Measurements from ENCODE around the gene TBC1D19. TPM values are rescaled to one million over a fixed set of nuclear protein-coding genes. Genes with fewer than 3 reads are reported as not detected.

Gene TBC1D19
- total RNA-seq, 4 donors from 2014 or later, result 25.0 to 31.8 (median 31.4) TPM

- no peak overlapping the region for H3K4me3 ChIP-seq (replicated peaks in 1 of 3)
- intact Hi-C loops (cut with DNase I), result no loop called here
- peaks cover 0 to 2% of the 10 kb centered on the region in 2 donors for H3K36me3 ChIP-seq
- no peaks in the 10 kb centered on the region for H3K9me3 ChIP-seq
- H3K27ac ChIP-seq, result no peak overlapping the region
- WGBS, 2 donors, result 88 to 91% methylated on average over 5 of the region's 5 CpGs
- no peak for DNase-seq
- H3K27me3 ChIP-seq, result no peaks in the 10 kb centered on the region
- peaks cover 3 to 4% of the 10 kb centered on the region in 2 donors for H3K4me1 ChIP-seq
- no peak for TF ChIP-seq CTCF (IDR thresholded peaks at IDR 0.05)
- TF ChIP-seq POLR2A (IDR thresholded peaks at IDR 0.05), result no peak
Measured at GRCh38 chr4:26746802-26747213, 162.9 kb downstream of the TBC1D19 start.

GRCh38 chr4:26748811-26749210 lies 164.9 kb downstream of the TBC1D19 start:
- Histone ChIP-seq H3K9me3 (no peaks in the 10 kb centered on the region), H3K36me3 (peaks cover 0 to 3% of the 10 kb centered on the region in 2 donors), H3K27ac (no peak overlapping the region), H3K4me3 (replicated peaks in 1 of 3) (no peak overlapping the region), H3K27me3 (no peaks in the 10 kb centered on the region), H3K4me1 (peaks cover 6 to 7% of the 10 kb centered on the region in 2 donors)
- TF ChIP-seq CTCF (IDR thresholded peaks at IDR 0.05) (no peak), POLR2A (IDR thresholded peaks at IDR 0.05) (no peak)
- intact Hi-C loops (cut with DNase I), result no loop called here
- DNase-seq, result no peak

- H3K4me3 ChIP-seq (replicated peaks in 1 of 3), result no peak overlapping the region
- H3K36me3 ChIP-seq, result peaks cover 0 to 3% of the 10 kb centered on the region in 2 donors
- H3K27ac ChIP-seq, result no peak overlapping the region
- TF ChIP-seq POLR2A (IDR thresholded peaks at IDR 0.05) (no peak), CTCF (IDR thresholded peaks at IDR 0.05) (no peak)
- no peaks in the 10 kb centered on the region for H3K9me3 ChIP-seq
- 87 to 93% methylated on average over 2 of the region's 2 CpGs for WGBS, 2 donors
- intact Hi-C loops (cut with DNase I), result no loop called here
- no peaks in the 10 kb centered on the region for H3K27me3 ChIP-seq
- peaks cover 6 to 7% of the 10 kb centered on the region in 2 donors for H3K4me1 ChIP-seq
- no peak for DNase-seq
Measured at GRCh38 chr4:26749867-26750266, 166.0 kb downstream of the TBC1D19 start.

- Histone ChIP-seq H3K27me3 (no peaks in the 10 kb centered on the region), H3K27ac (no peak overlapping the region), H3K9me3 (no peaks in the 10 kb centered on the region), H3K36me3 (peaks cover 0 to 3% of the 10 kb centered on the region in 2 donors), H3K4me3 (replicated peaks in 1 of 3) (no peak overlapping the region), H3K4me1 (peaks cover 6 to 7% of the 10 kb centered on the region in 2 donors)
- intact Hi-C loops (cut with DNase I), result no loop called here
- no peak for DNase-seq
- TF ChIP-seq POLR2A (IDR thresholded peaks at IDR 0.05) (no peak), CTCF (IDR thresholded peaks at IDR 0.05) (no peak)
Measured at GRCh38 chr4:26751004-26751403, 167.1 kb downstream of the TBC1D19 start.

- intact Hi-C loops (cut with DNase I), result no loop called here
Measured at GRCh38 chr4:26751838-26752237, 168.0 kb downstream of the TBC1D19 start.

More at GRCh38 chr4:26751838-26752237, 168.0 kb downstream of the TBC1D19 start:
- Histone ChIP-seq H3K27me3 (no peaks in the 10 kb centered on the region), H3K9me3 (no peaks in the 10 kb centered on the region), H3K27ac (no peak overlapping the region), H3K36me3 (peaks cover 0 to 3% of the 10 kb centered on the region in 2 donors), H3K4me1 (peaks cover 6 to 7% of the 10 kb centered on the region in 2 donors), H3K4me3 (replicated peaks in 1 of 3) (no peak overlapping the region)
- TF ChIP-seq POLR2A (IDR thresholded peaks at IDR 0.05), result no peak
- TF ChIP-seq CTCF (IDR thresholded peaks at IDR 0.05), result no peak
- no peak for DNase-seq
- 90 to 92% methylated on average over 1 of the region's 1 CpG for WGBS, 2 donors

Data from thyroid gland (tissue), 4 donors.